CD4-positive, alpha-beta T cell treated with Interleukin-6 at 100 ng/mL for 8 hours (primary cell): ENCODE measurements around the gene DRD5.
"Not testable (repeated sequence)": the region's sequence is repeated elsewhere in the genome, so short reads cannot be mapped to it uniquely, and the experiment has no call there.

Source experiments
- DNase-seq: peaks from one replicate; pipeline ENCODE4 v3.0.0-alpha.2; 2020; ENCODE audit warnings: mixed read lengths, low spot score

Gene DRD5

GRCh38 chr4:9781343-9782135 is at the start of gene DRD5:
Gene DRD5, plus strand, starts transcription at chr4:9781634. Its CDS starts 396 bp downstream, at chr4:9782030.
- no peak for DNase-seq

GRCh38 chr4:9732256-9732655 is 49.2 kb upstream of the DRD5 start:
- DNase-seq: not testable (repeated sequence)

- no peak for DNase-seq
Observed at GRCh38 chr4:9735515-9735914, 45.9 kb upstream of the DRD5 start.

- DNase-seq: not testable (repeated sequence)
Observed at GRCh38 chr4:9737280-9737679, 44.2 kb upstream of the DRD5 start.

GRCh38 chr4:9743789-9744188 is 37.6 kb upstream of the DRD5 start:
- not testable (repeated sequence) for DNase-seq

GRCh38 chr4:9745782-9746181 is 35.7 kb upstream of the DRD5 start:
- no peak for DNase-seq

GRCh38 chr4:9758641-9759317 is 22.7 kb upstream of the DRD5 start:
- DNase-seq: no peak

GRCh38 chr4:9762823-9763475 is 18.5 kb upstream of the DRD5 start:
- peak; percentile 4 for DNase-seq

GRCh38 chr4:9764155-9764696 is 17.2 kb upstream of the DRD5 start:
- no peak for DNase-seq

- no peak for DNase-seq
Observed at GRCh38 chr4:9765091-9765490, 16.3 kb upstream of the DRD5 start.

GRCh38 chr4:9769321-9769720 is 12.1 kb upstream of the DRD5 start:
- DNase-seq: no peak

GRCh38 chr4:9771034-9771433 is 10.4 kb upstream of the DRD5 start:
- DNase-seq: no peak

- DNase-seq: no peak
Observed at GRCh38 chr4:9773471-9773870, 8.0 kb upstream of the DRD5 start.

- DNase-seq: no peak
Observed at GRCh38 chr4:9782136-9782436, 652 bp downstream of the DRD5 start.

- not testable (repeated sequence) for DNase-seq
Observed at GRCh38 chr4:9785891-9786290, 4.5 kb downstream of the DRD5 start.

- DNase-seq: no peak
Observed at GRCh38 chr4:9792381-9792780, 10.9 kb downstream of the DRD5 start.

- DNase-seq: not testable (repeated sequence)
Observed at GRCh38 chr4:9796641-9797040, 15.2 kb downstream of the DRD5 start.

- DNase-seq: no peak
Observed at GRCh38 chr4:9800848-9801247, 19.4 kb downstream of the DRD5 start.

GRCh38 chr4:9804918-9805317 is 23.5 kb downstream of the DRD5 start:
- DNase-seq: no peak

GRCh38 chr4:9808077-9808476 is 26.6 kb downstream of the DRD5 start:
- DNase-seq: no peak

- no peak for DNase-seq
Observed at GRCh38 chr4:9811806-9812205, 30.4 kb downstream of the DRD5 start.

- DNase-seq: no peak
Observed at GRCh38 chr4:9812501-9813340, 31.3 kb downstream of the DRD5 start.
